HG02970 (cell line): Measurements from ENCODE around the gene ERC2.

Experiments
- ATAC-seq: cut with Tn5 transposase; IDR thresholded peaks from one replicate; pipeline ENCODE4 v1.9.1; 2021; ENCODE audit warnings: mild to moderate bottlenecking, moderate library complexity, moderate number of reproducible peaks; ENCODE audit not compliant: unreplicated experiment, low FRiP score

The ERC2 gene

GRCh38 chr3:56321383-56321782 is 146.9 kb downstream of the ERC2 start:
- no peak for ATAC-seq

- ATAC-seq: no peak
Measured at GRCh38 chr3:56320883-56321282, 147.4 kb downstream of the ERC2 start.

- no peak for ATAC-seq
Measured at GRCh38 chr3:56318891-56319290, 149.4 kb downstream of the ERC2 start.

- ATAC-seq: no peak
Measured at GRCh38 chr3:56316944-56317343, 151.3 kb downstream of the ERC2 start.

DNA sequence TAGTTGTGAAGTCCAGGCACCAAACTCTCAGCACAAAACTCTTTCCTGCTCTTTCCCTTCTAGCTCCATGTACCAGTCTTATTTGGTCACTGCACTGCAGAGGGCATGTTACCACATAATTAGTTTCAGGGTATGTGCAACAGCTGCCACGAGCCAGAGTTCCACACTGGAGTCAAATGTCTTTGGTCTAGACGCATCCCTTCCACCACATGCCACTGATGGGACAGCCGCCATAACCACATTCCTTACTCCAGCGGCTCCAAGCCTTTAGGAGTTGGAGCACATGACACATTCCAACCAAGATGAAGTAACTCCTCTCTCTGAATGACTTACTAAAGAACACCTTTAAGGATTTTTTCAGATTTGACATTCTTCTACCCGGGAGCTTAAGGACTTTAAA is 153.4 kb downstream of the ERC2 start:
- ATAC-seq: no peak

- ATAC-seq: no peak
Measured at GRCh38 chr3:56309465-56309864, 158.8 kb downstream of the ERC2 start.

DNA sequence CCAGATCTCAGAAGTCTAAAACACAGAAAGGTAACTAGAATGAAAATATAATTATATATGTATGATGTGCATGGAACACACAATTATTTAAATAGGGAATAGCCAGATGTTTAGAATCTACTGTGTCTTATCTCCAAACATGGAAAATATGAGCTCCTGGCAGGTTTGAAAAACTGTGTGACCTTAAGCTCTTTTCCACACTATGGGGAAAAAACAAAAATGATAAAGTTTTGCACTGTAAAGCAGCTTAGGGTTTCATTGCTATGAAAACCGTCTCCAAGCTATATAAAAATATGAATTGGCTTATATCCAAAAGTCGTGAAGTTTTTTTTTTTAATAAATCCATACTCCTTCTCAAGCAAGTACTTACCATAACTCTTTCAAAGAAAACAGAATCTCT is 159.8 kb downstream of the ERC2 start:
- no peak for ATAC-seq

DNA sequence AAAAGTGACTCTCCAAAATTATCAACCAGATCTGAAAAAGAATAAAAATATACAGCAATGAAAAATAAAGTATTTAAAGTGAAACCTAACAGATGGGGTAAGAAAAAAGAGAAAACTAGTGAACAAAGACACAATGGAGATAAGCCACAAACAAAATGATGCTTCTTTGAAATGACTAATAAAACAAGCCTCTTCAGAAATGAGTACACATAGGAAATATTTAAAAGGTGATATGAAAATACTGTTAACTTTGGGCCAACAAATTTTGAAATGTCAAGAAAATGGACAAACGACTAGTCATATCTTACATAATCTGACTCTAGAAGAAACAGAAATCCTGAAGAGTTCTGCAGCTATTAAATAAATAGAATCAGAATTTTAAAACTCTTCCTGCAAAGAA is 164.2 kb downstream of the ERC2 start:
- no peak for ATAC-seq

GRCh38 chr3:56303487-56303886 is 164.8 kb downstream of the ERC2 start:
- peak; percentile 52 for ATAC-seq

GRCh38 chr3:56302417-56302816 is 165.8 kb downstream of the ERC2 start:
- ATAC-seq: no peak

DNA sequence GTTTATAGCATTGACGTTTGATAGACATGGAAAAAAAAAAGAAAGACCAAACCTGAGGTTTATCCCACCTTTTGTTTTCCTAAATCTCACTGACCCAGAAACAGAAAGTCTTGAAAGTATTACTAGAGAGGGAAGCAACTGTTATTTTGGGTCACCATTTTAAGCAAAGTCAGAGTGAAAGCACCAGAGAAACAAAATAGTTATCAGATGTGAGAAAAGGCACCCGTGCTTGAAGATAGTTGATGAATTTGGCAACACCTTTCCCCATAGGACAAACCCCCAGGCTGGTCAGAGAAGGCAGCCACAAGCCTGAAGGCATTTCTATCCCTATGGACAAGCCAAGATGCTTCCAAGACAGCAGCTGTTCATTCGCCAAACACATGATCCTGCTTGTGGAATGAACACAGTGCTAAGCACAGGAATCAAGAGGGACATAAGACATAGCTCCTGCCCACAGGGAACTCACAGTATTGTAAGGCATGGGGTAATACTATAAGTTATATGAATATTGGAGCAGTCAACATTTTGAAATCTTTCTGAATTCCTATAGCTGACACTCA is 170.9 kb downstream of the ERC2 start:
- no peak for ATAC-seq

DNA sequence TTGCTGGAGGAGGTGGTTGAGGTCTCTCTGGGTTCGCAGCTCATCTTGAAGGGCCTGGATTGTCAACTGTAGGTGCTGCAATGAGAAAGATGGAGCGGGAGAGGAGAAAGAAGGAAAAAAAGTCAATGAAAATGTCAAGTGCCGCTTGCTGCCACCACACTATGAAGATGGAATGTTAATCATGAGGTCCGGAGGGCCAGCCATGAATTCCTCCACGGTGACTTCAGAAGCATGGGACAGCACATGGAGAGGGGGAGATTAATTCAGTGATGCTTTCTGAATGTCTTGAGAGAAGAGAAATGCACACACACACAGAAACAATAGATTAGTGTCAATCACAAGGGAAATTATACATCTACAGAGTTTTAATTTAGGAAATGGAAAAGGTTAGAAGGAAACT is 171.9 kb downstream of the ERC2 start:
- ATAC-seq: no peak

DNA sequence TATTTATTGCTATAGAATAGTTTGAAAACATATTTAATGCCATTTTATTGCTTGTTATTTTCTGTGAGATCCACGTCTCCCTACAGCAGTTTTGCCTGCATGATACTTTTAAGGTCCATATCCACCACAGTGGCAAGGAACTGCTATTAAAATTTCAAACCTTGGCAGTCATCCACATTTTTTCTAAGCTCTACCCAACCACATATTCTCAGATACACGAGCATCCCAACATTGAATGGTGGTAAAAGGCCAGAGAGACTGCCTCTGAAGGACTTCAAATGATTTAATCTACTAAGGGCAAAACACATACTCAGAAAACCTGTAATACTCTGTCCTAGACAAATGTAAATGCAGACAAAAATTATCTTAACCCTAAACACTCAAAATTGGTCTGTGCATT is 173.1 kb downstream of the ERC2 start:
- ATAC-seq: no peak

DNA sequence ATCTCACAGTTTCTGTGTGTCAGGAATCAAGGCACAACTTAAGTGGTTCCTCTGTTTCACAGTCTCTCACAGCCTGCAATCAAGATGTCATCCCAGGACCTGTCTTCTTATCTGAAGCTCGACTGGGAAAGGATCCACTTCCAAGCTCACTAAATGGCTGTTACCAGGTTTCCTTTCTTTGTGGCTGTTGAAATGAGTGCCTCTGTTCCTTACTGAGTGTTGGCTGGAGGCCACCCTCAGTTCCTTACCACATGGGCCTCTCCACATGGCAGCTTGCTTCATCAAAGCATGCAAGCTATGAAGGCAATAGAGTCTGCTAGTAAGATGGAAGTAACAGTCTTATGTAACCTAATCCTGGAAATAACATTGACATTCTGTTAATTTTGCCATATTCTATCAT is 174.0 kb downstream of the ERC2 start:
- ATAC-seq: no peak

- no peak for ATAC-seq
Measured at GRCh38 chr3:56291953-56292352, 176.3 kb downstream of the ERC2 start.

DNA sequence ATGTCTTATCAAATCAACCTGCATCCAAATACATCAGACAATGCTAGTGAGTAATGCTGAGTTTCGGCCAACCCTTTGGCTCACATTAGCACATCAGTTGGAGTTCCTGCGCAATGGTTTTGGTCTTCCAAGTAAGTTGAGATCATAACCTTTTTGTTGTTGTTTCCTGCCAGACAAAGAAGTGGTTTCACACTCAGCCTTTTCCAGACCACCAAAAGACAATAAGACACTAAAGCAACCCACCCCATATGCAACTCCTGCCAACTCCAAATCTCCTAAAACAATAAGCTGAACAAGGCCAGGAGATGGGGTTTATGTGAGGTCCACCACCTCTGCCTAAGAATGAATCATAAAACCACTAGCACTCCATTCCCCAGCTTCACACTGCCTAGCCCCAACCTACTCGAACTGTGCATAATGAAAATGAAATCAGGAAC is 177.0 kb downstream of the ERC2 start:
- no peak for ATAC-seq

DNA sequence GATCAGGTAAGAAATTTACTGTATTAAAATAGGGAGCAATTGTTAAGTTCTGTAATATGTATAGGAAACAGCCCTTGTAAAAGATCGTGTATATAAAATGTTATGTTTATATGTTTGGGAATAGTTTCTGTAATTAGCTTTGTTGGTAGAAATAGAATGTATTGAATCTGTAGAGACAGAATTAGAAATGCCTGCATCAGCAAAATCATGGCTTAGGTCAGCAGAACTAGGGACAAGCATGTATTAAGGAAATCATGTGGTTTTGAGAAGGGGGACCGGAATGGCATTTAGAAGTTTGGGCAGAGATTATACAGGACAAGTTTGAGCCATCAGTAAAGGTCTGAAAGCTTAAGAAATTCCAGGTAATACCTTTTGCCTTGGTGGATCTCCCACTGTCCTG is 177.9 kb downstream of the ERC2 start:
- no peak for ATAC-seq

- ATAC-seq: no peak
Measured at GRCh38 chr3:56288258-56288657, 180.0 kb downstream of the ERC2 start.

DNA sequence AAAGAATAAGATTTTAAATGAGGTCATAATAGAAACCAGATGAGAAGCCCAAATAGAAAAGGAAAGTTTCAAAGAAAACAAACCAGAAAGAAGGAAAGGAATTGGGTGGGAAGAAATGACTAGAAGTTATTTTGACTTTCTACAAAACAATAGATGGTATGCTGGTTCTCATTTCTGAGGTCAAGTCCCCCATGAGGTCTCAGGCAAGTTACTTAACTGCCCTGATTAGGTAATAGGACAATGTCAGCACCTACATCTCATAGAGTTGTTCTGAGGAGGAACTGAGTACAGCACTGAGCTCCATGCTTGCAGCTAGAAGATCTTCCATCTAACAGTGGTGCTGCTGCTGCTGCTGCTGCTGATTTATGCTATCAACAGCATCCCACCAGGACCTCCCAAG is 185.9 kb downstream of the ERC2 start:
- no peak for ATAC-seq

DNA sequence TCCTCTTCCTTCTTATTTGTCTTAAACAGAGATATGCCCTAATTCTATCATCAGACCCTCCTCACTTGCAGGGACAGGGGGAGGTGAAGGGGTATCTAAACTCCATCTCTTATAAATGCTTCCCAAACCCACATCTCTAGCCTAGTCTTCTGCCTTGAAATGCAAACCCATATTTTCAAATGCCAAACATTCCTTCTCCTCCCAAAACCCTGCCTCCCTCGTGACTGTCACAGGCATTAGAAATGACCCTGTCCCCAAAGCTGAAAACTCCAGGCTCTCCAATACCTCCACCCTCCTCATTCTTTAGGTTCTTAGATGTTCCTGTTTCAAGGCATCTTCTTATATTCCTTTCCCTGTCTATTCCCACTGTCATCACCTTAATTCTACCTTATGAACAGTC is 191.0 kb downstream of the ERC2 start:
- no peak for ATAC-seq

GRCh38 chr3:56275120-56275519 is 193.1 kb downstream of the ERC2 start:
- no peak for ATAC-seq

- no peak for ATAC-seq
Measured at GRCh38 chr3:56269755-56270535, 198.3 kb downstream of the ERC2 start.
